IMR-90 (cell line): Measurements from ENCODE around the gene BCAR1. TPM values are rescaled to one million over a fixed set of nuclear protein-coding genes. Genes with fewer than 3 reads are reported as not detected.

Experiments used
- ATAC-seq: fragments of 200-7000 bp; cut with Tn5 transposase; 2 replicates; pipeline ENCODE4 v1.9.1; 2020; ENCODE audit warnings: low read depth, mild to moderate bottlenecking, moderate library complexity
- BruUV-seq: library from RNA; stranded (reverse); fragments of 400-500 nt; replicated peaks from 2 replicates; lab custom pipeline; 2021; lab: Mats Ljungman, UMichigan
- CTCF ChIA-PET: fragments of 300-600 bp; formaldehyde crosslinking; extraction: SDS; loops from one replicate; lab custom pipeline; 2021; ENCODE audit warnings: antibody characterized with exemption; lab: Yijun Ruan, JAX
- POLR2A ChIA-PET: fragments of 300-600 bp; sonication (Branson Sonifier 250); formaldehyde crosslinking; loops from one replicate; lab custom pipeline; 2022; ENCODE audit warnings: antibody characterized with exemption; ENCODE audit not compliant: unreplicated experiment; lab: Charles Lee
- DNase-seq: peaks from one replicate; pipeline ENCODE4 v3.0.0; 2013
- H2AFZ ChIP-seq: replicated peaks from 2 replicates; pipeline ENCODE3; 2013; ENCODE audit warnings: low read length, mild to moderate bottlenecking; ENCODE audit not compliant: poor library complexity
- H2AK5ac ChIP-seq: 2 replicates; pipeline ENCODE4 v1.6.1; 2013; ENCODE audit warnings: low read depth, low read length, inconsistent platforms
- H2AK9ac ChIP-seq: replicated peaks from 2 replicates; pipeline ENCODE3; 2013; ENCODE audit warnings: mild to moderate bottlenecking, low read depth, low read length, moderate library complexity; ENCODE audit not compliant: poor library complexity
- H2BK120ac ChIP-seq: 2 replicates; pipeline ENCODE4 v1.6.1; 2013; ENCODE audit warnings: low read depth, low read length, inconsistent platforms
- H2BK15ac ChIP-seq: 3 replicates; pipeline ENCODE4 v1.6.1; 2013; ENCODE audit warnings: low read depth, low read length, inconsistent platforms
- H2BK20ac ChIP-seq: 2 replicates; pipeline ENCODE4 v1.6.1; 2013; ENCODE audit warnings: low read depth, mild to moderate bottlenecking, inconsistent platforms, low read length, moderate library complexity
- H2BK5ac ChIP-seq: 2 replicates; pipeline ENCODE4 v1.6.1; 2013; ENCODE audit warnings: mild to moderate bottlenecking, low read depth, low read length, inconsistent platforms; ENCODE audit not compliant: poor library complexity, severe bottlenecking
- H3K14ac ChIP-seq: replicated peaks from 2 replicates; pipeline ENCODE4 v1.6.1; 2013; ENCODE audit warnings: low read depth, low read length, inconsistent platforms
- H3K18ac ChIP-seq: 2 replicates; pipeline ENCODE4 v1.6.1; 2013; ENCODE audit warnings: low read depth, low read length, control low read depth
- H3K23ac ChIP-seq: 2 replicates; pipeline ENCODE4 v1.6.1; 2013; ENCODE audit warnings: low read depth, low read length, inconsistent platforms
- H3K27ac ChIP-seq: 2 replicates; pipeline ENCODE4 v1.5.1; 2013; ENCODE audit warnings: mild to moderate bottlenecking, control low read depth, low read length; ENCODE audit not compliant: insufficient read depth
- H3K27me3 ChIP-seq: 2 replicates; pipeline ENCODE4 v1.6.1; 2013; ENCODE audit warnings: low read length; ENCODE audit not compliant: control insufficient read depth, insufficient read depth
- H3K36me3 ChIP-seq: 2 replicates; pipeline ENCODE4 v1.6.1; 2013; ENCODE audit warnings: low read length, mixed read lengths; ENCODE audit not compliant: control insufficient read depth, insufficient read depth
- H3K4ac ChIP-seq: 2 replicates; pipeline ENCODE4 v1.6.1; 2013; ENCODE audit warnings: low read depth, low read length, inconsistent platforms
- H3K4me1 ChIP-seq: 2 replicates; pipeline ENCODE4 v1.6.1; 2013; ENCODE audit warnings: low read length, mixed read lengths; ENCODE audit not compliant: control insufficient read depth, insufficient read depth
- H3K4me2 ChIP-seq: 2 replicates; pipeline ENCODE4 v1.6.1; 2013; ENCODE audit warnings: low read depth, mild to moderate bottlenecking, control low read depth, low read length, moderate library complexity
- H3K4me3 ChIP-seq: 2 replicates; pipeline ENCODE4 v1.5.1; 2013; ENCODE audit warnings: low read depth, mild to moderate bottlenecking, control low read depth, low read length, moderate library complexity; ENCODE audit not compliant: insufficient read depth
- H3K56ac ChIP-seq: 2 replicates; pipeline ENCODE4 v1.6.1; 2013; ENCODE audit warnings: low read length, inconsistent platforms; ENCODE audit not compliant: insufficient read depth; ENCODE audit errors: extremely low read depth
- H3K79me1 ChIP-seq, 2 experiments: 2 replicates each; pipeline ENCODE4 v1.6.1; 2013; ENCODE audit warnings: low read length in 2 of 2, inconsistent platforms in 1 of 2, low read depth in 1 of 2
- H3K9ac ChIP-seq: 2 replicates; pipeline ENCODE4 v1.6.1; 2013; ENCODE audit warnings: low read depth, low read length, control low read depth
- H3K9me1 ChIP-seq: 2 replicates; pipeline ENCODE4 v1.6.1; 2013; ENCODE audit warnings: low read length, inconsistent platforms; ENCODE audit not compliant: insufficient read depth
- H3K9me3 ChIP-seq: 2 replicates; pipeline ENCODE4 v1.6.1; 2013; ENCODE audit warnings: low read length; ENCODE audit not compliant: control insufficient read depth, insufficient read depth
- H4K20me1 ChIP-seq: 2 replicates; pipeline ENCODE4 v1.6.1; 2013; ENCODE audit warnings: low read length, inconsistent platforms; ENCODE audit not compliant: insufficient read depth
- H4K5ac ChIP-seq: 2 replicates; pipeline ENCODE4 v1.6.1; 2013; ENCODE audit warnings: mild to moderate bottlenecking, low read depth, low read length, control low read depth
- H4K8ac ChIP-seq, 2 experiments: 2 replicates each; pipeline ENCODE4 v1.6.1; 2013; ENCODE audit warnings: low read depth in 2 of 2, low read length in 2 of 2, control low read depth in 1 of 2, inconsistent platforms in 1 of 2
- H4K91ac ChIP-seq: 2 replicates; pipeline ENCODE4 v1.6.1; 2013; ENCODE audit warnings: low read depth, low read length, inconsistent platforms; ENCODE audit not compliant: insufficient read depth
- NFE2L2 ChIP-seq: fragments of 150-350 bp; IDR thresholded peaks from 2 replicates; pipeline ENCODE4 v1.6.1; 2016; ENCODE audit warnings: low read depth, mild to moderate bottlenecking, low read length
- POLR2A ChIP-seq: IDR thresholded peaks from 2 replicates; pipeline ENCODE4 v1.6.1; 2012; ENCODE audit warnings: mild to moderate bottlenecking, low read depth, low read length
- RAD21 ChIP-seq: IDR thresholded peaks from 2 replicates; pipeline ENCODE4 v1.6.1; 2012; ENCODE audit warnings: low read length, improper control_type of control experiment
- WGBS, 2 experiments: methylation state at CpG; one replicate each; pipeline versions ENCODE4 v1.1.5 to v1.1.7; 2013; ENCODE audit warnings: missing lambda C conversion rate in 2 of 2; ENCODE audit not compliant: insufficient read length in 1 of 2; ENCODE audit errors: extremely low coverage in 2 of 2; 5-methylcytosine and 5-hydroxymethylcytosine counted together
- dilution Hi-C: fragments of 300-500 bp; cut with HindIII; formaldehyde crosslinking; loops from one replicate; pipeline ENCODE4 v1.14.3; 2018; ENCODE audit warnings: low sequenced_read_pairs; ENCODE audit not compliant: unreplicated experiment
- in situ Hi-C: fragments of 300-500 bp; cut with MboI; formaldehyde crosslinking; loops from 3 replicates; pipeline ENCODE4 v1.14.3; 2019; ENCODE audit warnings: low sequenced_read_pairs, inconsistent platforms, mixed read lengths
- intact Hi-C: fragments of 100-400 bp; cut with micrococcal nuclease; formaldehyde crosslinking; loops from 2 replicates; pipeline ENCODE4 v1.10.0; 2022
- polyA plus RNA-seq, 3 experiments: library from polyadenylated mRNA; depleted of rRNA; stranded (reverse); fragments of >200 nt; gene quantifications; 2 replicates each; pipeline ENCODE4 v1.2.3, GENCODE V29; 2012; ENCODE audit warnings: low replicate concordance in 1 of 3
- total RNA-seq: library from RNA; depleted of rRNA; stranded (reverse); fragments of >200 nt; gene quantifications from 2 replicates; pipeline ENCODE4 v1.2.3, GENCODE V29; 2012

The BCAR1 gene
- total and polyA plus RNA-seq, 2 of the 4 experiments (the other 2 are of a cell fraction), result 18.1 to 99.4 TPM

DNA sequence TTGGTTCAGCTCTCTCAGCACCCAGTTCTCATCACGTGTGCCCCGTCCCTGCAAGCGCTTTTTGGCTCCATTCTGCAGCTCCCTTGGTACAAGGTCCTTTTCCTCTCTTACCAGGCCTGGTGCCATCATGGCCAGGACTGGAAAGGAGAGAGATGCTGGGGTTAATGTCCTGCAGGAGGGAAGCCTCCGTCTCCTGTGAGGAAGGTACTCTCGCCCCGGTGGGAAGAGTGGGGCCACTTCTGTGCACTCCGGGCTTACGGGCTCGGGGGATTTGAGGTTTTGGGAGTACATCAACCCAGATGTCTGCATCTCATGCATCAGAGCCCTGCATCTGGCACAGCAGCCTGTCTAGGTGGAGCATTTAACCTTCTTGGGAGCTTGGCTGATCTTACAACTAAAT, 54.6 kb downstream of the BCAR1 start:
- no peak overlapping the region for H2AK9ac ChIP-seq
- no peak overlapping the region for H2AFZ ChIP-seq
- H3K9me1 ChIP-seq, result no peaks in the 10 kb centered on the region
- ChIA-PET POLR2A (no interaction called here), CTCF (no interaction called here)
- ATAC-seq (no peak), DNase-seq (no peak)
- H2BK5ac ChIP-seq, result no peak overlapping the region
- dilution Hi-C loops (no loop called here), intact Hi-C loops (loop anchor here (10.0 kb wide), 1 partner anchor 428 kb away; the partner anchor contains the start of gene ADAT1), in situ Hi-C loops (no loop called here)
- no peak overlapping the region for H2BK20ac ChIP-seq
- no peaks in the 10 kb centered on the region for H3K79me1 ChIP-seq
- no peak overlapping the region for H4K8ac ChIP-seq
- H3K23ac ChIP-seq, result no peak overlapping the region
- H3K36me3 ChIP-seq, result no peaks in the 10 kb centered on the region
- no peak overlapping the region for H2BK120ac ChIP-seq
- no peaks in the 10 kb centered on the region for H3K9me3 ChIP-seq
- no peak overlapping the region for H3K56ac ChIP-seq
- H3K4me1 ChIP-seq, result peaks cover 5% of the 10 kb centered on the region; the same call in 1 of the 2 replicates
- no peak overlapping the region for H3K4me2 ChIP-seq
- no peak overlapping the region for H3K4me3 ChIP-seq
- H3K4ac ChIP-seq, result no peak overlapping the region
- H2AK5ac ChIP-seq, result no peak overlapping the region
- H3K27me3 ChIP-seq, result peaks cover 11% of the 10 kb centered on the region; the same call in 1 of the 2 replicates
- no peak overlapping the region for H4K5ac ChIP-seq
- no peak overlapping the region for H2BK15ac ChIP-seq
- H3K27ac ChIP-seq, result no peak overlapping the region
- H3K9ac ChIP-seq, result no peak overlapping the region
- H4K20me1 ChIP-seq, result no peaks in the 10 kb centered on the region
- TF ChIP-seq POLR2A (no peak), RAD21 (no peak), NFE2L2 (no peak)
- H3K14ac ChIP-seq, result no peak overlapping the region
- no peak overlapping the region for H4K91ac ChIP-seq
- BruUV-seq, result no TSS peak
- WGBS, 2 experiments, result no CpG with 5 or more reads among the region's 9 CpGs
- H3K18ac ChIP-seq, result no peak overlapping the region
